ENCODE measurements around the gene PEAK3. TPM values are rescaled to one million over a fixed set of nuclear protein-coding genes. Genes with fewer than 3 reads are reported as not detected.
A peak's percentile ranks its signal among the peaks of the same experiment; 100 is the strongest.

PEAK3 gene
- total and polyA plus RNA-seq, 9 of the 15 experiments (the other 6 are each of a cell fraction or from before 2014, with no cell fraction given): 0.07 to 0.40 TPM; not detected in 7

DNA sequence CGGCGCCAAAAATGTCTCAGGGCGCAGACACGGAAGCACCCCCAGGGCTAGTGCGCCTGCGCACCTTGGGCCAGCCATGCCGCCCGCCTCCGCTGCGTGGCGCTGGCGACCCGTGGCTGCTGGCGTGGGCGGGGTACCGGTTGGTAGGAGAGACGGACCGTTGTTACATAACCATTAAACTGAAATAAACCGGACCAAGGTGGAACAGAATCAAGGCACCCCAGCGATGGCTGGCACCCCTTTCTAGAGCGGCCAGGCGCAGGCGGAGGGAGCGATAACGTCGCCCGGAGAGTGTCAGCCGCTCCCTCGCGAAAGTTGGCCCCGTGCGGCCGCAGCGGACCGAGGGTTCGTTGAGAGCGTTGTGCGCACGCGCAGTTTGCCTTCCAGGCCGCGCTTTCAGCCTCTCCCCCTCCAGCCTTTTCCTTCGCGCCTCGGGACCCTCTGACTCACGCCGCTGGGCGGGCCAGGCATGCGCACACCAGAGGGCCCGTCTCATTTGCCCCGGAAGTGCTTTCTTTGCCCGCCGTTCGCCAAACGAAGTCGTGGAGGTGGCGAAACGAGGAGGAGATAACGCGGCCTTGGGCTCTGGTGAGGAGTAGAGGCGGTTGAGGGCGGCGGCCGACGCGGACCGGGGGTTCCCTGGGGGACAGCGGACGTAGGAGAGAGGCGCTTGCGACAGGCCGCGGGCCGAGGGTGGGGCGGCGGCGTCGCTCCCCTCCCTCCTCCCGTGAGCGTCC lies 45.5 kb downstream of the PEAK3 start, which contains the start of the genes PLEKHJ1 and SF3A2 (continued):
- TF ChIP-seq, protein P1, sequence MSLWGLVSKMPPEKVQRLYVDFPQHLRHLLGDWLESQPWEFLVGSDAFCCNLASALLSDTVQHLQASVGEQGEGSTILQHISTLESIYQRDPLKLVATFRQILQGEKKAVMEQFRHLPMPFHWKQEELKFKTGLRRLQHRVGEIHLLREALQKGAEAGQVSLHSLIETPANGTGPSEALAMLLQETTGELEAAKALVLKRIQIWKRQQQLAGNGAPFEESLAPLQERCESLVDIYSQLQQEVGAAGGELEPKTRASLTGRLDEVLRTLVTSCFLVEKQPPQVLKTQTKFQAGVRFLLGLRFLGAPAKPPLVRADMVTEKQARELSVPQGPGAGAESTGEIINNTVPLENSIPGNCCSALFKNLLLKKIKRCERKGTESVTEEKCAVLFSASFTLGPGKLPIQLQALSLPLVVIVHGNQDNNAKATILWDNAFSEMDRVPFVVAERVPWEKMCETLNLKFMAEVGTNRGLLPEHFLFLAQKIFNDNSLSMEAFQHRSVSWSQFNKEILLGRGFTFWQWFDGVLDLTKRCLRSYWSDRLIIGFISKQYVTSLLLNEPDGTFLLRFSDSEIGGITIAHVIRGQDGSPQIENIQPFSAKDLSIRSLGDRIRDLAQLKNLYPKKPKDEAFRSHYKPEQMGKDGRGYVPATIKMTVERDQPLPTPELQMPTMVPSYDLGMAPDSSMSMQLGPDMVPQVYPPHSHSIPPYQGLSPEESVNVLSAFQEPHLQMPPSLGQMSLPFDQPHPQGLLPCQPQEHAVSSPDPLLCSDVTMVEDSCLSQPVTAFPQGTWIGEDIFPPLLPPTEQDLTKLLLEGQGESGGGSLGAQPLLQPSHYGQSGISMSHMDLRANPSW (CRISPR knock-in tag; IDR thresholded peaks at IDR 0.05): no peak; the same call in 1 of the 2 replicates
- peak; percentile 56; the same call in 1 of the 2 replicates for TF ChIP-seq ZNF197 (CRISPR knock-in tag; IDR thresholded peaks at IDR 0.05; ENCODE audit: low read depth)
- TF ChIP-seq, protein P2, sequence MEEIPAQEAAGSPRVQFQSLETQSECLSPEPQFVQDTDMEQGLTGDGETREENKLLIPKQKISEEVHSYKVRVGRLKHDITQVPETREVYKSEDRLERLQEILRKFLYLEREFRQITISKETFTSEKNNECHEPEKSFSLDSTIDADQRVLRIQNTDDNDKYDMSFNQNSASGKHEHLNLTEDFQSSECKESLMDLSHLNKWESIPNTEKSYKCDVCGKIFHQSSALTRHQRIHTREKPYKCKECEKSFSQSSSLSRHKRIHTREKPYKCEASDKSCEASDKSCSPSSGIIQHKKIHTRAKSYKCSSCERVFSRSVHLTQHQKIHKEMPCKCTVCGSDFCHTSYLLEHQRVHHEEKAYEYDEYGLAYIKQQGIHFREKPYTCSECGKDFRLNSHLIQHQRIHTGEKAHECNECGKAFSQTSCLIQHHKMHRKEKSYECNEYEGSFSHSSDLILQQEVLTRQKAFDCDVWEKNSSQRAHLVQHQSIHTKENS (CRISPR knock-in tag; IDR thresholded peaks at IDR 0.05): no peak
- TF ChIP-seq RBM17 (IDR thresholded peaks at IDR 0.05; ENCODE audit: borderline replicate concordance, low read depth, low read length): no peak
- TF ChIP-seq EHMT2 (IDR thresholded peaks at IDR 0.05): no peak
- TF ChIP-seq ZEB2 (IDR thresholded peaks at IDR 0.05): no peak
- TF ChIP-seq TOE1 (IDR thresholded peaks at IDR 0.05; ENCODE audit: borderline replicate concordance): peak; percentile 73; the same call in 1 of the 2 replicates
- 0 out of 2 replicates have a peak, but pooled peaks have one; percentile 65 for TF ChIP-seq TOE1 (CRISPR knock-in tag; IDR thresholded peaks at IDR 0.05; ENCODE audit: borderline replicate concordance, low read depth)
- TF ChIP-seq, protein P3, sequence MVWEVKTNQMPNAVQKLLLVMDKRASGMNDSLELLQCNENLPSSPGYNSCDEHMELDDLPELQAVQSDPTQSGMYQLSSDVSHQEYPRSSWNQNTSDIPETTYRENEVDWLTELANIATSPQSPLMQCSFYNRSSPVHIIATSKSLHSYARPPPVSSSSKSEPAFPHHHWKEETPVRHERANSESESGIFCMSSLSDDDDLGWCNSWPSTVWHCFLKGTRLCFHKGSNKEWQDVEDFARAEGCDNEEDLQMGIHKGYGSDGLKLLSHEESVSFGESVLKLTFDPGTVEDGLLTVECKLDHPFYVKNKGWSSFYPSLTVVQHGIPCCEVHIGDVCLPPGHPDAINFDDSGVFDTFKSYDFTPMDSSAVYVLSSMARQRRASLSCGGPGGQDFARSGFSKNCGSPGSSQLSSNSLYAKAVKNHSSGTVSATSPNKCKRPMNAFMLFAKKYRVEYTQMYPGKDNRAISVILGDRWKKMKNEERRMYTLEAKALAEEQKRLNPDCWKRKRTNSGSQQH (CRISPR knock-in tag; IDR thresholded peaks at IDR 0.05): 0 out of 2 replicates have a peak, but pooled peaks have one; percentile 28
- no peak for TF ChIP-seq GTF2A2 (tag; IDR thresholded peaks at IDR 0.05)
- TF ChIP-seq, protein P4, sequence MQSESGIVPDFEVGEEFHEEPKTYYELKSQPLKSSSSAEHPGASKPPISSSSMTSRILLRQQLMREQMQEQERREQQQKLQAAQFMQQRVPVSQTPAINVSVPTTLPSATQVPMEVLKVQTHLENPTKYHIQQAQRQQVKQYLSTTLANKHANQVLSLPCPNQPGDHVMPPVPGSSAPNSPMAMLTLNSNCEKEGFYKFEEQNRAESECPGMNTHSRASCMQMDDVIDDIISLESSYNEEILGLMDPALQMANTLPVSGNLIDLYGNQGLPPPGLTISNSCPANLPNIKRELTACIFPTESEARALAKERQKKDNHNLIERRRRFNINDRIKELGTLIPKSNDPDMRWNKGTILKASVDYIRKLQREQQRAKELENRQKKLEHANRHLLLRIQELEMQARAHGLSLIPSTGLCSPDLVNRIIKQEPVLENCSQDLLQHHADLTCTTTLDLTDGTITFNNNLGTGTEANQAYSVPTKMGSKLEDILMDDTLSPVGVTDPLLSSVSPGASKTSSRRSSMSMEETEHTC (IDR thresholded peaks at IDR 0.05): 0 out of 2 replicates have a peak, but pooled peaks have one; percentile 26
- TF ChIP-seq, protein P5, sequence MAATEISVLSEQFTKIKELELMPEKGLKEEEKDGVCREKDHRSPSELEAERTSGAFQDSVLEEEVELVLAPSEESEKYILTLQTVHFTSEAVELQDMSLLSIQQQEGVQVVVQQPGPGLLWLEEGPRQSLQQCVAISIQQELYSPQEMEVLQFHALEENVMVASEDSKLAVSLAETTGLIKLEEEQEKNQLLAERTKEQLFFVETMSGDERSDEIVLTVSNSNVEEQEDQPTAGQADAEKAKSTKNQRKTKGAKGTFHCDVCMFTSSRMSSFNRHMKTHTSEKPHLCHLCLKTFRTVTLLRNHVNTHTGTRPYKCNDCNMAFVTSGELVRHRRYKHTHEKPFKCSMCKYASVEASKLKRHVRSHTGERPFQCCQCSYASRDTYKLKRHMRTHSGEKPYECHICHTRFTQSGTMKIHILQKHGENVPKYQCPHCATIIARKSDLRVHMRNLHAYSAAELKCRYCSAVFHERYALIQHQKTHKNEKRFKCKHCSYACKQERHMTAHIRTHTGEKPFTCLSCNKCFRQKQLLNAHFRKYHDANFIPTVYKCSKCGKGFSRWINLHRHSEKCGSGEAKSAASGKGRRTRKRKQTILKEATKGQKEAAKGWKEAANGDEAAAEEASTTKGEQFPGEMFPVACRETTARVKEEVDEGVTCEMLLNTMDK (IDR thresholded peaks at IDR 0.05; ENCODE audit: borderline replicate concordance, insufficient read depth, low read depth, low read length, poor library complexity, severe bottlenecking): peak; percentile 74
- TF ChIP-seq ZNF175 (CRISPR knock-in tag; IDR thresholded peaks at IDR 0.05; ENCODE audit: low read depth): peak; percentile 84; the same call in 1 of the 2 replicates
- TF ChIP-seq MECOM (CRISPR knock-in tag; IDR thresholded peaks at IDR 0.05): no peak
- TF ChIP-seq ZNF24 (IDR thresholded peaks at IDR 0.05): peak; percentile 15; the same call in 1 of the 2 replicates
- TF ChIP-seq GTF2E2 (tag; IDR thresholded peaks at IDR 0.05): peak; percentile 92; the same call in 1 of the 2 replicates
- TF ChIP-seq KDM2B (CRISPR knock-in tag; IDR thresholded peaks at IDR 0.05): no peak
- TF ChIP-seq FOXA3 (CRISPR knock-in tag; conservative IDR thresholded peaks at IDR 0.05 in 1 of 2, IDR thresholded peaks at IDR 0.05 in 1 of 2): peak in 1 of 2 experiments; percentile 35; a peak in 1 of 4 replicates
